Mesenteric fat pad (tissue), 1 donor: ENCODE measurements around the gene GNAS-AS1. TPM values are rescaled to one million over a fixed set of nuclear protein-coding genes. Genes with fewer than 3 reads are reported as not detected.

Source experiments
- DNase-seq: peaks from one replicate; pipeline ENCODE4 v3.0.0-alpha.2; 2020; ENCODE audit warnings: low spot score
- total RNA-seq: library from RNA; stranded (reverse); fragmentation: NEBNext Ultra II Directional; extraction: Animal tissue kit (Norgen Biotek cat#: 25700); gene quantifications from one replicate; pipeline ENCODE4 v1.2.1, GENCODE V29; 2021
- donor health status: DM: yes; HTN: yes; CAD: no.

GNAS-AS1 gene
- total RNA-seq, 1 donor from 2014 or later = 0.42 TPM

- DNase-seq = no peak
Observed at GRCh38 chr20:58886546-58886945, 35.8 kb upstream of the GNAS-AS1 start.

GRCh38 chr20:58884966-58885365 is 34.3 kb upstream of the GNAS-AS1 start:
- DNase-seq = no peak

- DNase-seq = no peak
Observed at GRCh38 chr20:58883241-58883691, 32.6 kb upstream of the GNAS-AS1 start.

- DNase-seq = no peak
Observed at GRCh38 chr20:58882704-58883089, 32.0 kb upstream of the GNAS-AS1 start.

GRCh38 chr20:58880994-58881752 is 30.5 kb upstream of the GNAS-AS1 start:
- DNase-seq = no peak

- no peak for DNase-seq
Observed at GRCh38 chr20:58880441-58880840, 29.7 kb upstream of the GNAS-AS1 start.

GRCh38 chr20:58878399-58878798 is 27.7 kb upstream of the GNAS-AS1 start:
- no peak for DNase-seq

- DNase-seq = no peak
Observed at GRCh38 chr20:58877976-58878360, 27.3 kb upstream of the GNAS-AS1 start.

GRCh38 chr20:58877050-58877975 is 26.6 kb upstream of the GNAS-AS1 start:
- DNase-seq = no peak

GRCh38 chr20:58876437-58876836 is 25.7 kb upstream of the GNAS-AS1 start:
- DNase-seq = no peak

- DNase-seq = no peak
Observed at GRCh38 chr20:58875541-58876134, 24.9 kb upstream of the GNAS-AS1 start.

GRCh38 chr20:58875111-58875510 is 24.4 kb upstream of the GNAS-AS1 start:
- no peak for DNase-seq

GRCh38 chr20:58874469-58874868 is 23.8 kb upstream of the GNAS-AS1 start:
- DNase-seq = no peak

GRCh38 chr20:58871533-58872102 is 20.9 kb upstream of the GNAS-AS1 start:
- no peak for DNase-seq

GRCh38 chr20:58870293-58871014 is 19.8 kb upstream of the GNAS-AS1 start:
- no peak for DNase-seq

- no peak for DNase-seq
Observed at GRCh38 chr20:58869662-58870227, 19.0 kb upstream of the GNAS-AS1 start.

- no peak for DNase-seq
Observed at GRCh38 chr20:58868795-58869194, 18.1 kb upstream of the GNAS-AS1 start.

GRCh38 chr20:58867211-58867610 is 16.5 kb upstream of the GNAS-AS1 start:
- no peak for DNase-seq

GRCh38 chr20:58865843-58866242 is 15.1 kb upstream of the GNAS-AS1 start:
- no peak for DNase-seq

- DNase-seq = no peak
Observed at GRCh38 chr20:58864346-58864745, 13.6 kb upstream of the GNAS-AS1 start.
